Hepatocyte (in vitro differentiated cells): ENCODE results near the gene TRIM72.

Experiments used
- EZH2 ChIP-seq: fragments of 200-600 bp; sonication (generic); IDR thresholded peaks from 2 replicates; pipeline ENCODE4 v1.6.1; 2016; ENCODE audit warnings: antibody characterized with exemption, mild to moderate bottlenecking, borderline replicate concordance
- EZH2phosphoT487 ChIP-seq: fragments of 200-600 bp; sonication (generic); IDR thresholded peaks from one replicate; pipeline ENCODE4 v1.6.1; 2018; ENCODE audit warnings: antibody characterized with exemption, mild to moderate bottlenecking, low read depth, moderate library complexity; ENCODE audit not compliant: unreplicated experiment, severe bottlenecking
- TF ChIP-seq, protein P1 (sequence below): fragments of 200-600 bp; sonication (generic); IDR thresholded peaks from 2 replicates; pipeline ENCODE4 v1.5.1; 2016; ENCODE audit warnings: antibody characterized with exemption, mild to moderate bottlenecking; ENCODE audit not compliant: poor library complexity

DNA sequence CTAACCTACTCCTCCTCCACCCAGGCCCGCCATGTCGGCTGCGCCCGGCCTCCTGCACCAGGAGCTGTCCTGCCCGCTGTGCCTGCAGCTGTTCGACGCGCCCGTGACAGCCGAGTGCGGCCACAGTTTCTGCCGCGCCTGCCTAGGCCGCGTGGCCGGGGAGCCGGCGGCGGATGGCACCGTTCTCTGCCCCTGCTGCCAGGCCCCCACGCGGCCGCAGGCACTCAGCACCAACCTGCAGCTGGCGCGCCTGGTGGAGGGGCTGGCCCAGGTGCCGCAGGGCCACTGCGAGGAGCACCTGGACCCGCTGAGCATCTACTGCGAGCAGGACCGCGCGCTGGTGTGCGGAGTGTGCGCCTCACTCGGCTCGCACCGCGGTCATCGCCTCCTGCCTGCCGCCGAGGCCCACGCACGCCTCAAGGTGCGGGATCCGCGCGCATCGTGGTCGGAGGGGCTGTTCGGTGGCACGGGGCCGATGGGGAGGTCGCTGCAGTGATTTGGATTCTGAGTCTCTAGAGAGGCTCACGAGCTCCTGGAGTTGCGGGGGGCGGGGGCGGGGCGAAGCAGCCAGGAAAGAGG lies 878 bp downstream of the TRIM72 start:
- TF ChIP-seq, protein P1, sequence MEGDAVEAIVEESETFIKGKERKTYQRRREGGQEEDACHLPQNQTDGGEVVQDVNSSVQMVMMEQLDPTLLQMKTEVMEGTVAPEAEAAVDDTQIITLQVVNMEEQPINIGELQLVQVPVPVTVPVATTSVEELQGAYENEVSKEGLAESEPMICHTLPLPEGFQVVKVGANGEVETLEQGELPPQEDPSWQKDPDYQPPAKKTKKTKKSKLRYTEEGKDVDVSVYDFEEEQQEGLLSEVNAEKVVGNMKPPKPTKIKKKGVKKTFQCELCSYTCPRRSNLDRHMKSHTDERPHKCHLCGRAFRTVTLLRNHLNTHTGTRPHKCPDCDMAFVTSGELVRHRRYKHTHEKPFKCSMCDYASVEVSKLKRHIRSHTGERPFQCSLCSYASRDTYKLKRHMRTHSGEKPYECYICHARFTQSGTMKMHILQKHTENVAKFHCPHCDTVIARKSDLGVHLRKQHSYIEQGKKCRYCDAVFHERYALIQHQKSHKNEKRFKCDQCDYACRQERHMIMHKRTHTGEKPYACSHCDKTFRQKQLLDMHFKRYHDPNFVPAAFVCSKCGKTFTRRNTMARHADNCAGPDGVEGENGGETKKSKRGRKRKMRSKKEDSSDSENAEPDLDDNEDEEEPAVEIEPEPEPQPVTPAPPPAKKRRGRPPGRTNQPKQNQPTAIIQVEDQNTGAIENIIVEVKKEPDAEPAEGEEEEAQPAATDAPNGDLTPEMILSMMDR, result no peak
- peak; percentile 87 for TF ChIP-seq EZH2
- no peak for TF ChIP-seq EZH2phosphoT487
